Body of pancreas (tissue), 4 donors: ENCODE results near the gene TNRC6A.

Source experiments
- CTCF ChIP-seq, 7 experiments: fragments of 450-650 bp in 4 of 7; fragments of 200-600 bp in 3 of 7; sonication (generic) in 3 of 7; IDR thresholded peaks; one replicate each; pipeline ENCODE4 v1.5.1; 2016 to 2019; ENCODE audit warnings: antibody characterized with exemption in 7 of 7
- POLR2A ChIP-seq, 3 donors: fragments of 450-650 bp; IDR thresholded peaks; one replicate each; pipeline ENCODE4 v1.6.1; 2016; ENCODE audit warnings: antibody characterized with exemption in 3 of 3, mild to moderate bottlenecking in 2 of 3

- TF ChIP-seq CTCF (IDR thresholded peaks at IDR 0.05) (no peak), POLR2A (IDR thresholded peaks at IDR 0.05) (no peak)
Measured at GRCh38 chr16:24838554-24839266, 109.3 kb downstream of the TNRC6A start.
